Putamen (tissue), 1 donor: Measurements from ENCODE around the gene ARNT2.
A peak's percentile ranks its signal among the peaks of the same experiment; 100 is the strongest.

ENCODE experiments used
- DNase-seq: peaks from one replicate; pipeline ENCODE4 v3.0.0-alpha.2; 2016; ENCODE audit warnings: low spot score

ARNT2 gene

DNA sequence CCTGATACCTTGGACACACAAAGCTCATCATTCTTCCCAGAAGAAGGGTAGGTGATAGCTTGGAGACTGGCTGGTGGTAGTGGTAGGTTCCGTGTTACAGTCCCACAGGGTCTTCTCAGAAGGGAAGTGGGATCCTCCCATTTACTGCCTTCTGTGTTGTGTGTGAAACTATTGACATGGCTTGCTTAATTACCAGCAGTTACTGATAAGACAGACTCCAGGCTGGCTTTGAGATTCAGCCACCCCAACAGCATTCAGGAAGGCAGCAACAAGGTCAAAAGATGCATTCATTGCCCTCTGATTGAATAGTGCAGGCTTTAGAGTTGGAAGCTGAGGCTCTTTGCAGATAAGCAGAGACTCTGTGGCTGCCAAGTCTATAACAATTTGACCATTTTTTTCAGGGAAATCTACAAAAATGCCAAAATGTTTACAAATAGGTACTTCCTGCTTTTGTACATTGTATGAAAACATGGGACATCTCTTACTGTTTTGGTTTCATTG lies 7.7 kb downstream of the ARNT2 start:
- no peak for DNase-seq

DNA sequence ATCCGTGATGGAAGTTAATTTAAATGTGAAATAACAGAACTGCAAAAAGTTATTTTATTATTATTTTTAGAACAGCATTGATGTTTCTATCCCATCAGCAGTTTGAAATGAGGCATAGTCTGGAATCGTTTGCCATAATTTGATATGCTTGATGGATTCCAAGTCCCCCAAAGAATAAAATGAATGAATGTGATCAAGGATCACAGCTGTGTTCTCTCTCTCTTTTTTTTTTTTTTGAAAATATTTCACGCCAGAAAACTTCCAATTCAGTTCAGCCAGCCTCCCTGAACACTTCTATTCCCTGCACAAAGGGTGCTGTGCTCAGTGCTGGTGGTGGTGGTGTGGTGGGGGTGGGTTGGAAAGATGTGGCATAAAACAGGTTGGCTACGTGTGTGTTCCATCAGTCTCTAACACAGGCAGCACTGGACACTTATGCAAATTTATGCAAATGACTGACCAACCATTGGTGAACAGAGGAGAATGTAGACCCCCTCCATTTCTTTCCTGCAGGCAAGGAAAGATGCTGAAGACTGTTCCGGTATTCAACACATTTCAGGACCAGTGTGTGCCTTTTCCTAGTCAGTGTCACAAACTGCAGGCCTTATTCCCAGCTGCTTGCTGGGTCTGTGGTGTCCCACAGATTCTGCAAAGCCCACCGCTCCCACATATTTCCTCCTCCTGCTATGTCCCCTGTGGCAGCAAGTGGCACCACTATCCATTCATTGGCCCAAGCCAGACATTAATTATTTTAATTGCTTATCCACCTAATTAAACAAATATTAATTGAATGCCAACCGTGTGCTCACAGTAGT lies 10.6 kb downstream of the ARNT2 start:
- DNase-seq, result no peak

DNA sequence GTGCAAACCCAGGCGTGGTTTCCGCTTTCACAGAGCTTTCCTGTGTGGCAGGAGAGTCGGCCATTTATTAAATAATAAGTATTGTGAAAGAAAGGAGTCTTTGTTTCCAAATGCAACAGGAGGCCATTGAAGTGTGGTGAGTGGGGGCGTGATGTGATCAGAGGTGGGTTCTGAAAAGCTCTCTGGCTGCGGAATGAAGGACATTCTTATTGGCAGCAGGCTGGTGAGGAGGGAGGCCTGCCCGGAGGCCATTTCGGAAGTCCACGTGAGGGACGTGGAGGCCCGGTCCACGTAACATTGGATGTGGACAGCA lies 11.1 kb downstream of the ARNT2 start:
- DNase-seq, result no peak

DNA sequence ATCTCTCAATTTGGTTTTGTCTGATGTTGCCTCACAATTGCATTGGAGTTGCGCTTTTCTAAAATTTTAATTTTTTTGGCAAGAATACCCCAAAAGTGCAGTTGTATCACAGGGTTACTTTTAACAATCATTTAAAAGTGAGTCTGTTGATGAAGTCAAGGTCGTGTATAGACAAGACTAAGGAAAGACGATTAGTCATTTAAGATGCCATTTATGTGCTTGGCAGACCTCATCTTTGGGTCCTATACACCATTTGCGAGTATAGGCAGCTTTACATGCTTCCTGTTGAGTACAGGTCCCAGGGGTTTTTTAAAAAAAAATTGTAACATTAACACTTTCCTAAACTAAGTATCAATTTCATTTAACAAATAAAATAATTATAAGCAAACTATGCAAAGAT lies 12.5 kb downstream of the ARNT2 start:
- no peak for DNase-seq

DNA sequence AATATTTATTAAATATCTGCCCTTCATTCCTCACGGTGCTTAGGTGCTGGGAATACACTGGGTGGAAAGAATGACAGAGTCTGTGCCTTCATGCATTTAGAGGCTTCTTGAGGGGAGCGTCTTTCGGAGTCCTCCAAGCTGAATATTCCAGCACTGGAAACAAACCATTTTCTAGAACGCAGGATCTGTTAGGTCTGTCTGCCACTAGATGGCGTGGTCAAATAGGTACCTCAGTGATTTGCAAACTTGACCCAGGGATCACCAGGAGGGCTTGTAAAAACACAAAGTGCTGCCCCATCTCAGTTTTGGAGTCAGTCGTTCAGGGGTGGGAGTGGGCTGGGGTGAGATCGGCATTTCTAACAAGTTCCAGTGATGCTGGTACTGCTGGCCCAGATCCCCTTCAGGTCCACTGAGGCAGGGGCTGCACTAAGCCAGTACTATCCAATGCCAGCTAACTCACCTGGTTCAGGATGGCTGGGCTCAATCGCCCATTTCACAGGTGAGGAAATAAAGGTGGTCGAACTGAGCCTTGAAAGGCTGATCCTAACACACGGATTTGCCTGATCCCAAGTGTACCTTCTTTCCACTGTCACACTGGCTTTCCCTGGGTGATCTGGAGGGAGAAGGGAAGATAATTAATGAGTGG lies 14.8 kb downstream of the ARNT2 start:
- no peak for DNase-seq

DNA sequence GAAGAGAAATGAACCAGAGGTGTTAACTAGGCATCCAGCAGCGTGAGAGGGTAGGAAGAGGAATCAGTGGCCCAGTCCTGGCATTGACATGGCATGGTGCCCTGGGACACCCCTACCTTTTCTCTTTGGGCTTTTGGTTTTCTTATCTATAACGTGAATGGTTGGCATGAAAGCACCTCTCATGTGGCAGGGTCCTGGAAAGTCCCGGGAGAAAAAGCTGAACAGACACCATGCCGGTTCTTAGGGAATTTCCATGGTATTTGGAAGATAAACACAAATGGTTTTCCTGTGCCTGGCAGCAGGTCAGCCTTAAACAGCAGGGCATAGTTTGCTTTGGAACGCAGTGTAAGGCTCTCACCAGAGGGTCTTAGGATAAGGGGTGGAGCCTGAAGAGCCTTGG lies 15.4 kb downstream of the ARNT2 start:
- no peak for DNase-seq

DNA sequence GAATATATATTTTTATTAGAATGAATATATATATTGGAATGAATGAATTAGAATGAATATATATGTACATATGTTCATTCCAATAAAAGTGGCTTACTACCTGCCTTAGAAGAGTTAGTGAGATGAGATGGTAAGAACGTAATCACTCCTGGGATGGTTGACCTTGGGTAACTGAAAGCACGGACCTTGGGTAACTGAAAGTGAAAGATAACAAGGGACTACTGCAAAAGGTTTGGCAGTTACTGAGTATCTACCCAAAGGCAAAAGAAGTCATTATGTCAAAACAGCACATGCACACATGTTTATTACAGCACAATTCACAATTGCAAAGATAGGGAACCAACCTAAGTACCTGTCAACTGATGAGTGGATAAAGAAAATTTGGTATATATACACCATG lies 16.5 kb downstream of the ARNT2 start:
- DNase-seq, result no peak

DNA sequence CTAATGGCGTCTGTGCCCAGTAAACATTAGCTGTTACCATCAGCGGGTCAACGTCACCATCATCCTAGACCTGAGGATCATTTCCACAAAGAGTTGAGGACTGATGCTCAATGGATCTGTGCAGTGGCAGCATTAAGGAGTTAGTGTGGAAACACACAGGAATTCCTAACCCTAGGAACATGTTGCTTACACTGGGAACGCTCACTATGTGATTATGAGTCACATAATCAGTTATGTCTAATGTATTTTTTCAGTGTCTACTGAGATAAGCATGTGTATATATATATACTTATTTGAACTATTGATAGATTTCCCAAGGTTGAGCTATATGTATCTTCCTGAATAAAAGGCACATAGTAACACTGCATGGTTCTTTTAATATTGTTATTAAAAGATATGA lies 19.0 kb downstream of the ARNT2 start:
- DNase-seq, result no peak

DNA sequence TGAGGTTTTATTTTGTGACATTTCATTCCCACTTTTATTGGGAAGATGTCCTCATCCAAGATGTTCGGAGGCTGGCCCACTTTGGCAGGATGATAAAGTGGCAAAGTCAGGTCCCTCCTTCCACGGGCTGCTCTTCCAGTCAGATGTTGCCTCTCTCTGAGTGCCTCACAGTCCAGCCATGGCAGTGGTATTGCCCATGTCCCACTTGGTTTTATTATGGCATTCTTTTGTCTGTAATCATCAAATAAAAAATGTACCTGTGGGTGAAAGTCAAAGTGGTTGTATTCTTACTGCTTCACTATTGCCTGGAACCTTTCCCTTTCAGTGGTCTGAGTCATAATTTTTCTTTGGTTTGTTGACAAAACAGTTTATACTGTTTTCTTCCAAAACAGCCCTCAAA lies 20.2 kb downstream of the ARNT2 start:
- no peak for DNase-seq

DNA sequence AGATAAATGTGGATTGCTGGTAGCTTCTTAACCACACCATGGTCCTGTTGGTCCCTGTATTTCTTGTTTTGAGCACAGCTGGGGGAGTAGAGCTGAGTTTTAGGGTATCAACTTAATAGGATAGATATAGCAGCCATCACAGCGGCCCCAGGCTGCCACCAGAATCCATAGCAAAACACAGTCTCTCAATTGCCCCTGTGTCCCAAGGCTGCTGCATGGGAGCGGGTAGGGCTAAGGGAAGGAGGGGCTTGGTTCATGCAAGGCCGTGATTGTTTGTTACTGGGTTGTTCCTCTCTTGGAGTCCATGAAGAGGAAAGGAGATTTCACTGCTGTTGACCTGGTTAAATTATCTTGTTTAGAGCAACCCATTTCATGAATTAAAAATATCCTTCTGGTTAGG lies 22.1 kb downstream of the ARNT2 start:
- DNase-seq, result peak; percentile 82

DNA sequence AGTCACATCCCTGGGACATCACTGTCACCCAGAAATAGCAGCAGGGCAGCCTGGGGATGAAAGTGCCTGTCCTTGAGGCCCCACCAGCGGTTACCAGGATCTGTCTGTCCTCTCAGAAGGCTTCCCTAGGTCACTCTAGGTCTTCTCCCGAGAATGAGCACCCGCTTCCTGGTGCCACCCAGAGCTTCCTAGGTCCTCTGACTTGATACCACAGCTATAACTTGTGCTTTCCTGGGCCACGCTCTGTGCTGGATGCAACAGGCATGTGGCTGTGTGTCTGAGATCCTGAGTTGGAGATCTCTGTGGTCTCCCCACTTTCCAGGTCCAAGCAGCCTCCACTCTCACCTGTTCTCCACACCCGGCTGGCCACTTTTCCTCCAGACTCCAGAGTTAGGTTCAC lies 25.8 kb downstream of the ARNT2 start:
- no peak for DNase-seq

DNA sequence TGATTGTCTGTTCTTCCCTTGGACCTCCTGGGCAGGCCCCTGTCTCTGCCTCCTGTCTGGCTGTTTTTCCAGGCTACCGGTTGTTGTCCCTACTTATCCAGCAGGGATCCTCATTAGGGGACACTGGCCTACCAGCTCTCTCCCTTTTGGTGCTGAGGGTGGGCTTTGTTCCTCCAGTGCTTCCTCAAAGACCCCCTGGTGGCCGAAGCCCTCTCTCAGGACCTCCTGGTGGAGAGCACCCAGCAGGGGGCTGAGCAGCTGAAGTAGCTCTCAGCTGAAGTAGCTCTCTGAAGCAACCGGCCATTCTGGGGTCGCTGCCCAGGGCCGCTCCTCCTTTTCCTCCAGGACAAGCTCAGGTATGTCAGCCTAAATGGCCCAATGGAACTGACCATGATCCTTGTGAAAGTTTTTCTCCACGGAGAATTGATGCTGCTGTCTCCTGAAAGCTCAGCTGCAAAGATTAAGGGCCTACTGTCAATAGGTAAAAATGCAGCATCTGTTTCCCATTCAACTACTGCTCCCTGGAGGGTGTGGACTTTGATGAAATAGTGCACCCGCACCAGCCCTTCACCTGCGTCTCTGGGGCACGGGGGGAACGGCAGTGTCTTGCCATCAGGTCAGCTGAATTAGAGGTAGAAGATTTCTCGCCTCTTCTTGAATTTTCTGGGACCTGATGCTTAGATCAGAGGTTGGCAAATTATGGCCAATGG lies 27.6 kb downstream of the ARNT2 start:
- no peak for DNase-seq

DNA sequence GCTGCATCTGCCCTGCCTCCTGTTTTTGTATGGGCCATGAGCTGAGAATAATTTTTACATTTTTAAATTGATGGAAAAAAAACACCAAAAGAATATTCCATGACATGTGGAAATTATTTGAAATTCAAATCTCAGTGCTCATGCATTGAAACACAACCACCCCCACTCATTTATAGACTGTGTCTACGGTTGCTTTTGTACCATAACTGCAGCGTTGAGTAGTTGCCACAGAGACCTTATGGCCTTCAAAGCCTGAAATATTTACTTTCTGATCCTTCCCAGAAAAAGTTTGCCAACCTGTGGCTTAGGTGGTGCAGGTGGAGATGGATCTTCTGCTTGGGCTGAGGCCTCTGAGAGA lies 28.1 kb downstream of the ARNT2 start:
- DNase-seq, result no peak

DNA sequence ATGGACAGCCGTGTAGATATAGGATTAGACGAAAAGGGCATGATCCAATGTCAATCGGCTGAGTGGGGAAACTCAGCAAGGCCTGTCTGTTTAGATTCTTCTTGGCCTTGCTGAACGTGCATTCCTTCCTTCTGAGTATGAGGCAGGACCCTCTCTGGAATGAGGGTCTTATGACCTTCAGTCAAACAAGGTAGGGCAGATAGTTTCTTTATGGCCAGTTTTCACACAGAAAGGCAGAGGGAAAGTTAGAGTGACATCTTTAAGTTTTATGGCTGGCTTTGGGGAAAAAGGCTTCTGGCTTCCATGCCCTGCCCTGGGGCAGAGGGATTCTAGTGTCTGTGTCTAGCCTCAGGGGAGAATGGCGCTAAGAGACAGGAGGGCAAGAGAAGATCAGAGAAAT lies 29.7 kb downstream of the ARNT2 start:
- no peak for DNase-seq

DNA sequence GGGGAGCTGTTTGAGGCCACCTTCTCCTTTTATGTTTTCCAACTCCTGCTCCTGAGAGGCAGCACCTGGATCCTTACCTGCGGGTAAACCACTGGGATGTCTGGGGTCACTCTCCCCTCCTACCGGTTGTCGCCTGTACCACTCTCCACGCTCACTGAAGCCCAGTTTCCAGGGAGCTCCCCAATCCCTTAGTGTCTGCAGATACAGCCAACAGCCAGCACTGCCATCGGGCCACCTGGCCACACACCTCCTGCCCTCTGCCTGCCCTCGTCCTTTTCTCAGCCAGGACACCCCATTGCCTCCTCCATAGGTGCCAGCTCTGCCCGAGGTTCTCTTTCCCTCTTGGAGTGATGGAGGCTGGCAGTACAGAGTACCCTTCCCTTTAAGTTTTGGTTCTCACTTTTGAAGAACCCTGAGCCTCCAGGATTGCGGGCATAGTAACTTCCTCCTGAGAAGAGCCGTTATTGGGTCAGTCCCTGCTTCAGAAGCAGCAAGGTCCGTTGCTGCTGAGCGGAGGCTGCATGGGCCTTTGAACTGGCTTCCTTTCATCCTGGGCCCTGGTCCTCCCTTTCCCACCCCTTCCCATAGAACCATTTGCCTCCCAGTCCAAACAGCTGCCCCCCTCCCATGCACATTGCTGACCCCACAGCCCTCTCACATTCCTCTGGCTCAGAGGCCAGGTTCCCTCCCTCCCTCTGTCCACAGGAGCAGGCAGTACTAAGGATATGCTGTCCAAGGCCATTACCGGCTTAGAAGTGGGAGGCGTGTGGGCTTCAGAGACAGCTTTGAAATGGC lies 30.9 kb downstream of the ARNT2 start:
- no peak for DNase-seq

DNA sequence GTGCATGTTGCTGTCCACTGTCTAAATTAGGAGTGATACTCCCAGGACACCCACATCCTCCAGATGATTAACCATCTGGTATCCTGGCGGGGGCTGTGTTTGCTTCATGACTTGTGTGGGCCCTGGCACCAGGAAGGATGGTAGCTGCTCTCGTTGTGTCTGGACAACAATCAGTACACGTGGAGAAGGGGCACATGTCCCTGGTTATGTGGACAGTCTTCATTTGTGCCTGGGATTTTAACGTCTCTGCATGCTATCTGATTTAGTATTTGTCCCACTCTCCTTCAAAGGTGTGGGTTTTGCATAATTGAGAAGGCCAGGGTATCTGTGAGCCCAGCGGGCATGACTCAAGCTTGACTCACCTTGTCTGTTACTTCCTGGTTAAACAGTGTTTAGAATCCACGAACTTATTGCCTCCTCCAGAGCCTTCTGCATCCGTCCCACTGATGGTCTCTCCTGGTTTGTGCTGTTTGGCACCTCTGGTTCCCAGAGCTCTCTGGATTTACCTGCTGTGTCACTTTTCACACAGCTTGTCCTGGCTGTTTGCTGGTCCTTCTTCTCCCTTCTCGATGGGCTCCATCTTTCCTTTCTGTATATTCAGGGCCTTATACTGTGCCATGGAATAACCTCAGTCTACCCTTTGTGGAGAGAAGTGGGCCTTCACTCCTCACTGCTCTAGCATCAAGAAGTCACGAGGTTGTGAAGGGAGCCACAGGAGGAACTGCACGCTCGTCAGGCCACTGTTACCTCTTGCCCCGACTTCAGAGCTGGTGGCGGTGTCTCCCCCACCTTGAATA lies 32.5 kb downstream of the ARNT2 start:
- DNase-seq, result no peak

DNA sequence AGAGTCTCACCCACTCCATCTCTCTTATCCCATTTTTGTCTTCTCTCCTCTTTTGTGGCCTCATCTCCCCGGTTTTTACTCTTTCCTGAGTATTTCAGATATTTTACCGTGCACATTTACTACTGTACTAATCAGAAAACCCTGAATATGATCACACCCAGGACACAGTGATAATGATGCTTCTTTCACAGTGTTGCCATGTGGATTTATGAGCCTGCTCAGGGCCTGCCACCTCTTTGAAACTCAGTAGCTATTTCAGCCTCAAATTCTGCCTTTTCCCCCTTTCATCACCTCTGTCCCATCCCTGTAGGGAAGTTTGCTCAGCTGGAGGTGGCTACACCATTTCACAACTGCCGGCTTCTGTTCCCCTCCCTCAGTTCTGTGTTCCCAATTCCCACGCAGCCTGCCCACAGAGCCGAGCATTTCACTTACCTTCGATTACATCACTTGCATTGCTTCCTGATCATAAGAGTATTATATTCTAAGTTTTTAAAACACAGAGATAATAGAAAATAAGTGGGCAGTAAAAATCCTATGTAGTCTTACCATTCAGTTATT lies 33.2 kb downstream of the ARNT2 start:
- peak; percentile 75 for DNase-seq

DNA sequence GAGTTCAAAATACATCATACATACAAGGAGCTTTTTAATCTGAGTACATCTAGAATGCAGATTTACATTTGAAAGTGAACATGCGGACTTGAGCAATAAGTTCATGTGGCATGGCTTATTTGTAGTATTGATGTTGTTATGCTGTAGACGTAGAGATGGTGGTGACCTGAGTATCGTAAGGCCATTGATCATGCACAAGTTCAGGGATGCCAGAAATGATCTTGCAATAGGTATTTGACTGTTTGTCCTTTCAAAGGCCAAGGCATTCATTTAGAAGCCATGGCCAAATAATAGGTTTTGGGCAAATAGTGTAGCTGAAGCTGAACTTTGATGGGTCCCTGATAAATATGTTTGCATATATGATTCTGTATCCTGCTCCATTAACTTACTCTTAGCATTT lies 35.0 kb downstream of the ARNT2 start:
- DNase-seq, result no peak

DNA sequence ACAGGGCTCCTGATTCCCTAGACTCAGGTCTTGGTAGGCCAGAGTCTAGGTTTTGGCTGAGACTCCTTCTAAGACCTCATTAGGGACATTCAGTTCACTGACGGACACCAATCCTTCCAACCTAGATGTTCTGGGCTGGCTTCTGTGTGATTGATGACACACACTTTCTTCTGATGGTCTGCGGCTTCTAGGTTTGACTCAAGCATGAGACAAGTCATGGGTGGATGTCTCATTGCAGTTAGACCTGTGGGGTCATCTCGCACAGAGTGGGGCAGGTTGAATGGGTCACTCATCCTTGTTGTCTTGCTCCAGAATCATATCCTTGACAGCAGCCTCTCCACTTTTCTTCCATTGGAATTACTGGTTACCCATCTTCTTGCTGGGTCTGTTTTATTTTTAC lies 35.8 kb downstream of the ARNT2 start:
- no peak for DNase-seq

DNA sequence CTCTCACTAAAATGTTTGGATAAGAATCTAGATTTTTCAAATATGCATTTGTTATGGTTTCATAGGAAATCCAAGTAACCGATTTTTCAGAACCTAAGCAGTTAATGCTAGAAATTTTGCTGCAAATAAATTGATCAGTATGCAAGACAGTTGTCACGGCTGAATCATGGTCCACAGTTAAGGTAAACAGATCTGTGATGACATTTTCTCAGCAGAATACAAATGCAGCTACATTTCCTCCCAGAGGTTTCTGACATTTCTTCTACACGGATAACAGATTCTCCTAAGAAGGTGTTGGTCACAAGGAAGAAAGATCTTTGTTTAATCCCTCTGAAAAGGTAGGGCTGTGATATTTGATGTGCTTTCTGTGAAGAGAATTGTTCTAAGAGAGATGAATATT lies 36.9 kb downstream of the ARNT2 start:
- no peak for DNase-seq

DNA sequence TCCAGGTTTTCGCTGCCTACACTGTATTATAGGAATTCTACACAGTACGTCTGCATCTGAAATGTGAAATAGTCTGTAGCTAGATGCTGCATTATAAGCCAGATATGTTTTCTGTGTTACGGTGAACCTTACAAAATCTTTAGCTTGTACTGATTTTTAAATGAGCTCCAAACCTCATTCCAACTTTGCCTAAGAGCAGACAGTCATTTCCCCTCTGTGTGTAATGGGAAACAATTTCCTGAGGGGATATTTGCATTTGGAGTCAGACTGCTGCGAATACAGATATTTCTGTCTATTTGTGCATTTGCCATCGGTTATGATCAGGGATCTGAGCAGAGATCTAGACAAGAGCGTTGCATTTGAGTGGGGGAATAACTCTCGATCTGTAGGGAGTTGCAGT lies 37.5 kb downstream of the ARNT2 start:
- DNase-seq, result no peak
